AML-193 (cell line): Measurements from ENCODE around the gene POLA2.

Experiments used
- DNase-seq, 2 experiments: peaks; one replicate each; lab custom pipeline; 2025; lab: John Stamatoyannopoulos, UW

POLA2 gene

GRCh38 chr11:65286686-65287085 lies 24.9 kb downstream of the POLA2 start:
- no peak for DNase-seq

GRCh38 chr11:65287601-65288000 lies 25.8 kb downstream of the POLA2 start:
- DNase-seq, result no peak

- DNase-seq, result no peak
These were observed 27.2 kb downstream of the POLA2 start for GRCh38 chr11:65288706-65289536.

GRCh38 chr11:65290448-65291165 lies 28.8 kb downstream of the POLA2 start:
- DNase-seq, result peak; percentile 91 to 94

GRCh38 chr11:65291613-65292012 lies 29.9 kb downstream of the POLA2 start:
- DNase-seq, result no peak

- no peak for DNase-seq
These were observed 31.1 kb downstream of the POLA2 start for GRCh38 chr11:65292890-65293289.

- no peak for DNase-seq
These were observed 32.2 kb downstream of the POLA2 start for GRCh38 chr11:65293909-65294381.

GRCh38 chr11:65295001-65295400 lies 33.2 kb downstream of the POLA2 start:
- DNase-seq, result no peak

- no peak for DNase-seq
These were observed 34.0 kb downstream of the POLA2 start for GRCh38 chr11:65295571-65296341.

- DNase-seq, result no peak
These were observed 35.4 kb downstream of the POLA2 start for GRCh38 chr11:65297026-65297672.

- DNase-seq, result no peak
These were observed 36.4 kb downstream of the POLA2 start for GRCh38 chr11:65298131-65298535.

- no peak for DNase-seq
These were observed 37.0 kb downstream of the POLA2 start for GRCh38 chr11:65298655-65299179.

GRCh38 chr11:65300621-65301275 lies 39.0 kb downstream of the POLA2 start:
- DNase-seq, result no peak

- no peak for DNase-seq
These were observed 39.9 kb downstream of the POLA2 start for GRCh38 chr11:65301491-65302329.

GRCh38 chr11:65303555-65303954 lies 41.8 kb downstream of the POLA2 start:
- DNase-seq, result no peak

- DNase-seq, result no peak
These were observed 42.3 kb downstream of the POLA2 start for GRCh38 chr11:65304110-65304509.

GRCh38 chr11:65304613-65305012 lies 42.9 kb downstream of the POLA2 start:
- DNase-seq, result no peak

- no peak for DNase-seq
These were observed 43.9 kb downstream of the POLA2 start for GRCh38 chr11:65305501-65306268.
